CD4-positive, alpha-beta memory T cell (primary cell): ENCODE data around the gene TOP1. TPM values are rescaled to one million over a fixed set of nuclear protein-coding genes. Genes with fewer than 3 reads are reported as not detected.
A peak's percentile ranks its signal among the peaks of the same experiment; 100 is the strongest.

Source experiments
- CTCF ChIA-PET: fragments of 350-600 bp; sonication (Branson Sonifier 250); formaldehyde crosslinking; loops from one replicate; lab custom pipeline; 2021; ENCODE audit warnings: inconsistent platforms; ENCODE audit not compliant: partially characterized antibody; lab: Charles Lee
- POLR2A ChIA-PET: fragments of 350-600 bp; sonication (Branson Sonifier 250); formaldehyde crosslinking; loops from one replicate; lab custom pipeline; 2021; ENCODE audit not compliant: partially characterized antibody; lab: Charles Lee
- DNase-seq, 5 donors: peaks; one replicate each; pipeline versions ENCODE4 v3.0.0 to v3.0.0-alpha.2; 2020 to 2022; ENCODE audit warnings: mixed read lengths in 1 of 5
- H3K27ac ChIP-seq: one replicate; pipeline ENCODE4 v1.7.0; 2013; ENCODE audit warnings: low read depth, low read length
- H3K27me3 ChIP-seq: 2 replicates; pipeline ENCODE4 v1.7.0; 2013; ENCODE audit warnings: mild to moderate bottlenecking, low read length, moderate library complexity; ENCODE audit not compliant: insufficient read depth
- H3K36me3 ChIP-seq: 2 replicates; pipeline ENCODE4 v1.7.0; 2013; ENCODE audit warnings: mild to moderate bottlenecking, low read length, moderate library complexity; ENCODE audit not compliant: insufficient read depth
- H3K4me1 ChIP-seq: 2 replicates; pipeline ENCODE4 v1.7.0; 2013; ENCODE audit warnings: mild to moderate bottlenecking, low read length, moderate library complexity; ENCODE audit not compliant: insufficient read depth
- H3K4me3 ChIP-seq, 2 donors: one replicate each; pipeline ENCODE4 v1.7.0; 2013; ENCODE audit warnings: low read length in 2 of 2, mild to moderate bottlenecking in 1 of 2
- H3K9me3 ChIP-seq, 2 donors: one replicate each; pipeline ENCODE4 v1.7.0; 2013; ENCODE audit warnings: low read length in 2 of 2, control low read depth in 1 of 2; ENCODE audit not compliant: control insufficient read depth in 1 of 2
- H3K27ac Mint-ChIP-seq, 7 donors: one replicate each; pipeline ENCODE4 v1.8.0; 2020 to 2021; ENCODE audit warnings: mixed read lengths in 7 of 7, mild to moderate bottlenecking in 6 of 7, inconsistent platforms in 3 of 7, moderate library complexity in 3 of 7
- H3K27me3 Mint-ChIP-seq, 2 donors: one replicate each; pipeline ENCODE4 v1.8.0; 2020 to 2021; ENCODE audit warnings: mixed read lengths in 2 of 2
- H3K36me3 Mint-ChIP-seq, 2 donors: one replicate each; pipeline ENCODE4 v1.8.0; 2020 to 2021; ENCODE audit warnings: mixed read lengths in 2 of 2, inconsistent platforms in 1 of 2, mild to moderate bottlenecking in 1 of 2
- H3K4me1 Mint-ChIP-seq, 4 donors: one replicate each; pipeline ENCODE4 v1.8.0; 2020 to 2021; ENCODE audit warnings: mixed read lengths in 4 of 4, mild to moderate bottlenecking in 1 of 4
- H3K4me3 Mint-ChIP-seq, 8 donors: one replicate each; pipeline ENCODE4 v1.8.0; 2020 to 2021; ENCODE audit warnings: mixed read lengths in 8 of 8, mild to moderate bottlenecking in 7 of 8, moderate library complexity in 6 of 8, inconsistent platforms in 3 of 8
- H3K9me3 Mint-ChIP-seq, 8 donors: one replicate each; pipeline ENCODE4 v1.8.0; 2020 to 2021; ENCODE audit warnings: mixed read lengths in 8 of 8, mild to moderate bottlenecking in 5 of 8, inconsistent platforms in 3 of 8, moderate library complexity in 1 of 8
- intact Hi-C: fragments of 100-400 bp; cut with micrococcal nuclease; formaldehyde crosslinking; loops from one replicate; pipeline ENCODE4 v1.15.1; 2023
- polyA plus RNA-seq, 2 donors: library from polyadenylated mRNA; unstranded; fragments of 300-500 nt; fragmentation: Illumina TruSeq; gene quantifications; one replicate each; pipeline ENCODE4 v1.2.3, GENCODE V29; 2021
- total RNA-seq, 2 experiments: library from RNA; stranded (reverse); gene quantifications; one replicate each; pipeline ENCODE4 v1.2.3, GENCODE V29; 2021

Gene TOP1
- total and polyA plus RNA-seq, 4 experiments from 2014 or later: 3.8 to 47.5 (median 30.0) TPM

GRCh38 chr20:41063442-41063841, 34.8 kb downstream of the TOP1 start:
- peaks cover 10% of the 10 kb centered on the region for H3K4me1 ChIP-seq
- Mint-ChIP-seq H3K4me1 (peaks cover 37 to 62% (median 54%) of the 10 kb centered on the region in 4 donors), H3K27me3 (no peaks in the 10 kb centered on the region), H3K36me3 (peaks cover 39 to 51% of the 10 kb centered on the region in 2 donors), H3K9me3 (peaks cover 0 to 4% (median 0%) of the 10 kb centered on the region in 8 donors), H3K4me3 (no peak overlapping the region), H3K27ac (peak overlapping the region in 1 of 7 donors; percentile 88)
- H3K9me3 ChIP-seq: no peaks in the 10 kb centered on the region
- CTCF ChIA-PET: interaction anchor here (2.7 kb wide), 1 partner anchor 72 kb away, joined by 9 read pairs; no protein-coding TSS in a partner anchor
- H3K4me3 ChIP-seq: no peak overlapping the region
- POLR2A ChIA-PET: no interaction called here
- no peak overlapping the region for H3K27ac ChIP-seq
- DNase-seq: no peak
- H3K27me3 ChIP-seq: no peaks in the 10 kb centered on the region
- intact Hi-C loops: no loop called here
- peaks cover 16% of the 10 kb centered on the region for H3K36me3 ChIP-seq

GRCh38 chr20:41064377-41064776, 35.8 kb downstream of the TOP1 start:
- Mint-ChIP-seq H3K36me3 (peaks cover 39 to 52% of the 10 kb centered on the region in 2 donors), H3K4me3 (no peak overlapping the region), H3K9me3 (peaks cover 0 to 4% (median 0%) of the 10 kb centered on the region in 8 donors), H3K27ac (peak overlapping the region in 1 of 7 donors; percentile 54), H3K27me3 (no peaks in the 10 kb centered on the region), H3K4me1 (peaks cover 37 to 56% (median 50%) of the 10 kb centered on the region in 4 donors)
- intact Hi-C loops: no loop called here
- Histone ChIP-seq H3K27ac (no peak overlapping the region), H3K4me3 (no peak overlapping the region), H3K4me1 (peaks cover 10% of the 10 kb centered on the region), H3K27me3 (no peaks in the 10 kb centered on the region), H3K9me3 (no peaks in the 10 kb centered on the region), H3K36me3 (peaks cover 16% of the 10 kb centered on the region)
- CTCF ChIA-PET: interaction anchor here (1.9 kb wide), 1 partner anchor 10 kb away, joined by 6 read pairs; no protein-coding TSS in a partner anchor
- POLR2A ChIA-PET: no interaction called here
- DNase-seq: no peak

- H3K36me3 ChIP-seq: peaks cover 16% of the 10 kb centered on the region
- DNase-seq: no peak
- no peaks in the 10 kb centered on the region for H3K9me3 ChIP-seq
- H3K36me3 Mint-ChIP-seq: peaks cover 35 to 59% of the 10 kb centered on the region in 2 donors
- peaks cover 13% of the 10 kb centered on the region for H3K4me1 ChIP-seq
- ChIA-PET POLR2A (no interaction called here), CTCF (interaction anchor here (0.7 to 1.9 kb wide), 5 partner anchors 9 to 75 kb away, joined by 3 to 6 read pairs (median 3); no protein-coding TSS in a partner anchor)
- peaks cover 37 to 58% (median 52%) of the 10 kb centered on the region in 4 donors for H3K4me1 Mint-ChIP-seq
- H3K27ac Mint-ChIP-seq: peak overlapping the region in 1 of 7 donors; percentile 36
- no peaks in the 10 kb centered on the region for H3K27me3 ChIP-seq
- H3K4me3 Mint-ChIP-seq: no peak overlapping the region
- intact Hi-C loops: no loop called here
- H3K9me3 Mint-ChIP-seq: peaks cover 0 to 4% (median 0%) of the 10 kb centered on the region in 8 donors
- H3K27me3 Mint-ChIP-seq: no peaks in the 10 kb centered on the region
- H3K27ac ChIP-seq: no peak overlapping the region
- no peak overlapping the region for H3K4me3 ChIP-seq
Observed at GRCh38 chr20:41065716-41066115, 37.1 kb downstream of the TOP1 start.

DNA sequence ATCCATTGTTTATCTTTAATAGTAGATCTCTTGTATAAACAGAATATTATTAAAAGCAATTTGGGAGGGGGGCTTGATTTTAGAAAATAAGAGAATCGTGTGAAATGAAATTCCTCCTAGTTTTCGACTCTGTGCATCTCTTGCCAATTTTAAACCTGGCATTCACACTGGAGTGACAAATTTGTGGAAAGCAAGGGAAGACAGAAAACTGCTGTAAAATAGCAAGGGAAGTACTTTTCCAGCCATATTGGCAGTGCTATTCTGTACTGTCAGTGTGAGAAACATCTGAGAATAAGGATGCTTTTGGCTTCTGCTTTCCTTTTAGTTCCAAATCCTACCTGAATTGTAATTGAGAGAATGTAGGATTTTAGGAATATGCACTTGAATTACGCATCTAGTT, 40.2 kb downstream of the TOP1 start:
- H3K4me1 Mint-ChIP-seq: peaks cover 44 to 67% (median 61%) of the 10 kb centered on the region in 4 donors

DNA sequence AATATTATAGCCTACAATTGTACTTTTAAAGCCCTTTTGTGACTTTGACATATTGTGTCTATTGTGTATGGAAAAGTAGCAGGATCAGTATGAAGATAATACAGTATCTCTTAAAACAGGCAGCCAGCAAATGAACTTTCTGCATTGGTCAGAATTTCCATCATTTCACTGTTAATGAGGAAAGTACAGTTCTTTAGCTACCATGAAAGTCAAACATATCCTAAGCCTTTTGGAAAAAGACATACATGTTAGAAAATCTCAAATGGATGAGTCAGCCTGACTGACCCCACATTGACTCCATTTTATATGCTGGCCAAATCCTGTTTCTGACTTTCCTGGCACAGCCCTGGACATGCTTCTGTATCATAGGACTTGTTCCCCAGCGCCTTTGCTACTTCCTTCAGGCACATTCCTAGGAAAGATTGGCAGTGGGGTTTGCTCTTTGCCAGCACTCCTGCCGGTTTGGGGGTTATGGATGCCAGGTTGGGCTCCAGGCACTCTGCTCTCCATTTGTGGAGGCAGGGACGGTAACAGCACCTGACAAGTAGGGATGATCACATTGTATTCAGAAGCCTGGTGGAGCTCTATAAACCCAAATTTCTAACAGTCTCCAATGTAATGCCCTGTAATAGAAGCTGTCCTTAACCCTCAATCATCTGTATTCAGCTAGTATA, 43.7 kb downstream of the TOP1 start:
- H3K27ac ChIP-seq: no peak overlapping the region
- H3K27me3 ChIP-seq: no peaks in the 10 kb centered on the region
- H3K4me1 ChIP-seq: peaks cover 68% of the 10 kb centered on the region
- Mint-ChIP-seq H3K36me3 (peaks cover 15 to 43% of the 10 kb centered on the region in 2 donors), H3K27ac (peak overlapping the region in 5 of 7 donors; percentile 8 to 87 (median 25)), H3K4me3 (peak overlapping the region in 6 of 8 donors; percentile 7 to 60 (median 50)), H3K9me3 (no peaks in the 10 kb centered on the region), H3K27me3 (no peaks in the 10 kb centered on the region), H3K4me1 (peaks cover 60 to 85% (median 73%) of the 10 kb centered on the region in 4 donors)
- DNase-seq: no peak
- no peaks in the 10 kb centered on the region for H3K36me3 ChIP-seq
- POLR2A ChIA-PET: no interaction called here
- CTCF ChIA-PET: interaction anchor here (0.9 to 1.9 kb wide), 7 partner anchors 14 to 104 kb away, joined by 3 to 10 read pairs (median 3); no protein-coding TSS in a partner anchor
- intact Hi-C loops: no loop called here
- no peak overlapping the region for H3K4me3 ChIP-seq
- H3K9me3 ChIP-seq: no peaks in the 10 kb centered on the region

More for the DNA sequence above, 40.2 kb downstream of the TOP1 start:
- Mint-ChIP-seq H3K27ac (no peak overlapping the region), H3K9me3 (no peaks in the 10 kb centered on the region), H3K36me3 (peaks cover 8 to 43% of the 10 kb centered on the region in 2 donors), H3K27me3 (no peaks in the 10 kb centered on the region), H3K4me3 (no peak overlapping the region)
- DNase-seq: no peak
- ChIA-PET CTCF (interaction anchor here (1.1 to 1.9 kb wide), 5 partner anchors 31 to 105 kb away, joined by 3 to 7 read pairs (median 4); no protein-coding TSS in a partner anchor), POLR2A (no interaction called here)
- intact Hi-C loops: no loop called here
- Histone ChIP-seq H3K4me3 (no peak overlapping the region), H3K27me3 (no peaks in the 10 kb centered on the region), H3K9me3 (no peaks in the 10 kb centered on the region), H3K4me1 (peaks cover 37% of the 10 kb centered on the region), H3K27ac (no peak overlapping the region), H3K36me3 (no peaks in the 10 kb centered on the region)

DNA sequence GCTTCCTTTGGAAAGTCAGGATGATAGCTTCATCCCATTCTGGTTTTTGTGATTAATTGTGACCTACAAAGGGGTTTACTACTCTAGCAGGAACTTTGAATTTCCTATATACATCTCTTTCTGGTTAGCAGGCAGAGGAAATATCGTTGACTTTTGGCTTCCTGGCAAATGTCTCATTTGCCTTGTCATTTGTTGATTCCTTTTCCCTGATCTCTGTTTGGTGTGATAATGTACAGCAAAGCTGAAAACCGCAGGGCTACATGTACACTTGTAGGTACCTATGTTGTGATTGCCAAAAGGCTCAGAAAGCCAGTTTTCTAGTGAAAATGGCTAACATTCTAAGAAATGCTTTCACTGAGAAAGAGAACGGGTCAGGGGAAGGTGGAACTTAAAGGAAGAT, 44.3 kb downstream of the TOP1 start:
- Histone ChIP-seq H3K27me3 (no peaks in the 10 kb centered on the region), H3K9me3 (no peaks in the 10 kb centered on the region), H3K4me3 (no peak overlapping the region), H3K27ac (no peak overlapping the region), H3K4me1 (peaks cover 73% of the 10 kb centered on the region), H3K36me3 (no peaks in the 10 kb centered on the region)
- H3K36me3 Mint-ChIP-seq: peaks cover 15 to 42% of the 10 kb centered on the region in 2 donors
- ChIA-PET POLR2A (interaction anchor here (0.7 kb wide), 1 partner anchor 93 kb away, joined by 3 read pairs; no protein-coding TSS in a partner anchor), CTCF (interaction anchor here (0.9 to 1.9 kb wide), 7 partner anchors 13 to 82 kb away, joined by 3 to 10 read pairs (median 3); no protein-coding TSS in a partner anchor)
- intact Hi-C loops: no loop called here
- no peaks in the 10 kb centered on the region for H3K9me3 Mint-ChIP-seq
- peak overlapping the region in 5 of 8 donors; percentile 22 to 57 (median 25) for H3K4me3 Mint-ChIP-seq
- no peaks in the 10 kb centered on the region for H3K27me3 Mint-ChIP-seq
- DNase-seq: no peak
- H3K4me1 Mint-ChIP-seq: peaks cover 61 to 85% (median 73%) of the 10 kb centered on the region in 4 donors
- H3K27ac Mint-ChIP-seq: peak overlapping the region in 6 of 7 donors; percentile 19 to 87 (median 28)

GRCh38 chr20:41074441-41074840, 45.8 kb downstream of the TOP1 start:
- CTCF ChIA-PET: interaction anchor here (0.6 to 3.7 kb wide), 7 partner anchors 9 to 142 kb away, joined by 3 to 31 read pairs (median 5); no protein-coding TSS in a partner anchor
- intact Hi-C loops: no loop called here
- no peaks in the 10 kb centered on the region for H3K27me3 ChIP-seq
- Mint-ChIP-seq H3K4me1 (peaks cover 61 to 91% (median 76%) of the 10 kb centered on the region in 4 donors), H3K9me3 (no peaks in the 10 kb centered on the region), H3K27ac (peak overlapping the region in 2 of 7 donors; percentile 15 to 51), H3K27me3 (no peaks in the 10 kb centered on the region), H3K36me3 (peaks cover 16 to 51% of the 10 kb centered on the region in 2 donors), H3K4me3 (peak overlapping the region in 1 of 8 donors; percentile 69)
- no peaks in the 10 kb centered on the region for H3K9me3 ChIP-seq
- no peak for DNase-seq
- H3K27ac ChIP-seq: no peak overlapping the region
- POLR2A ChIA-PET: no interaction called here
- peaks cover 76% of the 10 kb centered on the region for H3K4me1 ChIP-seq
- H3K4me3 ChIP-seq: no peak overlapping the region
- peaks cover 7% of the 10 kb centered on the region for H3K36me3 ChIP-seq
